HG02571 (cell line): Measurements from ENCODE around the gene GTPBP3.
"Not testable (repeated sequence)": the region's sequence is repeated elsewhere in the genome, so short reads cannot be mapped to it uniquely, and the experiment has no call there.

ENCODE experiments used
- ATAC-seq: cut with Tn5 transposase; IDR thresholded peaks from one replicate; pipeline ENCODE4 v1.9.1; 2021; ENCODE audit warnings: mild to moderate bottlenecking, moderate library complexity; ENCODE audit not compliant: unreplicated experiment

The GTPBP3 gene

GRCh38 chr19:17341386-17341785 lies 4.0 kb downstream of the GTPBP3 start:
- no peak for ATAC-seq

- no peak for ATAC-seq
Observed at GRCh38 chr19:17341845-17342244, 4.5 kb downstream of the GTPBP3 start.

GRCh38 chr19:17346109-17346671 lies 8.8 kb downstream of the GTPBP3 start:
- ATAC-seq = no peak

- ATAC-seq = no peak
Observed at GRCh38 chr19:17347361-17347760, 10.0 kb downstream of the GTPBP3 start.

- ATAC-seq = no peak
Observed at GRCh38 chr19:17347877-17348276, 10.5 kb downstream of the GTPBP3 start.

- no peak for ATAC-seq
Observed at GRCh38 chr19:17348700-17349099, 11.3 kb downstream of the GTPBP3 start.

GRCh38 chr19:17351815-17352435 lies 14.6 kb downstream of the GTPBP3 start:
- ATAC-seq = no peak

- ATAC-seq = no peak
Observed at GRCh38 chr19:17352608-17353280, 15.4 kb downstream of the GTPBP3 start.

- ATAC-seq = no peak
Observed at GRCh38 chr19:17353386-17353785, 16.0 kb downstream of the GTPBP3 start.

GRCh38 chr19:17357078-17357666 lies 19.8 kb downstream of the GTPBP3 start:
- ATAC-seq = no peak

- ATAC-seq = no peak
Observed at GRCh38 chr19:17357724-17358123, 20.4 kb downstream of the GTPBP3 start.

GRCh38 chr19:17358395-17358794 lies 21.0 kb downstream of the GTPBP3 start:
- no peak for ATAC-seq

- no peak for ATAC-seq
Observed at GRCh38 chr19:17359905-17360800, 22.8 kb downstream of the GTPBP3 start.

GRCh38 chr19:17363852-17364605 lies 26.7 kb downstream of the GTPBP3 start:
- ATAC-seq = not testable (repeated sequence)

- ATAC-seq = no peak
Observed at GRCh38 chr19:17365361-17365760, 28.0 kb downstream of the GTPBP3 start.

- peak; percentile 67 for ATAC-seq
Observed at GRCh38 chr19:17370026-17370587, 32.8 kb downstream of the GTPBP3 start.

GRCh38 chr19:17376935-17377600 lies 39.7 kb downstream of the GTPBP3 start, which contains the start of gene PLVAP:
PLVAP (minus strand) TSS chr19:17377342; CDS start chr19:17377288, 54 bp downstream.
- no peak for ATAC-seq

- no peak for ATAC-seq
Observed at GRCh38 chr19:17378271-17378670, 40.9 kb downstream of the GTPBP3 start.

GRCh38 chr19:17379221-17379631 lies 41.9 kb downstream of the GTPBP3 start:
- ATAC-seq = no peak
